ENCODE measurements around the gene C8G. TPM values are rescaled to one million over a fixed set of nuclear protein-coding genes. Genes with fewer than 3 reads are reported as not detected.

The C8G gene
- total RNA-seq, 2 donors from 2014 or later, result not detected

DNA sequence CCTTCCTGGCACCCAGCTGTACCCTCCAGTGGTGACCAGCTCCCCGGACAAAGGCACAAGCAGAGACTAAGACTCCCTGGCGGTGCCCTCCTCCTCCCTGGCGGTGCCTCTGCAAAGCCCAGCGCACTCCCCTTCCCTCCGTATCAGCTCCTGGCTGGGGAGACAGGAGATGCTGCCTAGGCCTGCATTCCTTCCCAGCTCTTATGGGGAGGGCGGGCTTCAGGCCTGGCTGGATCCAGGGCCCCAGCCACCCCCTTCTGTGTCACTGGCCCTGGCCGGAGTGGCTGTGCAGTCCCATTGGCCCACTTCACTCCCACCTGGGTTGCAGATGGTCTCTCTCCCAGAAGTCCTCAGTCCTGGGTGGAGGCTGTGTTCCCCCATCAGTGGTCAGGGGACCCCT is 13.4 kb downstream of the C8G start:
- Histone ChIP-seq H3K27me3 (replicated peaks; ENCODE audit: insufficient read depth) (no peaks in the 10 kb centered on the region), H3K9me3 (no peaks in the 10 kb centered on the region), H3K4me1 (ENCODE audit: control insufficient read depth in 1 of 2, low read depth in 2 of 2) (peaks cover 6 to 16% of the 10 kb centered on the region in 2 donors), H3K4me3 (no peak overlapping the region), H3K36me3 (no peaks in the 10 kb centered on the region), H3K27ac (no peak overlapping the region)
- DNase-seq (ENCODE audit: low spot score) (no peak), ATAC-seq (ENCODE audit: insufficient number of reproducible peaks, low FRiP score, low read depth) (no peak)
- TF ChIP-seq, protein P1, sequence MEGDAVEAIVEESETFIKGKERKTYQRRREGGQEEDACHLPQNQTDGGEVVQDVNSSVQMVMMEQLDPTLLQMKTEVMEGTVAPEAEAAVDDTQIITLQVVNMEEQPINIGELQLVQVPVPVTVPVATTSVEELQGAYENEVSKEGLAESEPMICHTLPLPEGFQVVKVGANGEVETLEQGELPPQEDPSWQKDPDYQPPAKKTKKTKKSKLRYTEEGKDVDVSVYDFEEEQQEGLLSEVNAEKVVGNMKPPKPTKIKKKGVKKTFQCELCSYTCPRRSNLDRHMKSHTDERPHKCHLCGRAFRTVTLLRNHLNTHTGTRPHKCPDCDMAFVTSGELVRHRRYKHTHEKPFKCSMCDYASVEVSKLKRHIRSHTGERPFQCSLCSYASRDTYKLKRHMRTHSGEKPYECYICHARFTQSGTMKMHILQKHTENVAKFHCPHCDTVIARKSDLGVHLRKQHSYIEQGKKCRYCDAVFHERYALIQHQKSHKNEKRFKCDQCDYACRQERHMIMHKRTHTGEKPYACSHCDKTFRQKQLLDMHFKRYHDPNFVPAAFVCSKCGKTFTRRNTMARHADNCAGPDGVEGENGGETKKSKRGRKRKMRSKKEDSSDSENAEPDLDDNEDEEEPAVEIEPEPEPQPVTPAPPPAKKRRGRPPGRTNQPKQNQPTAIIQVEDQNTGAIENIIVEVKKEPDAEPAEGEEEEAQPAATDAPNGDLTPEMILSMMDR (IDR thresholded peaks at IDR 0.05), result no peak

DNA sequence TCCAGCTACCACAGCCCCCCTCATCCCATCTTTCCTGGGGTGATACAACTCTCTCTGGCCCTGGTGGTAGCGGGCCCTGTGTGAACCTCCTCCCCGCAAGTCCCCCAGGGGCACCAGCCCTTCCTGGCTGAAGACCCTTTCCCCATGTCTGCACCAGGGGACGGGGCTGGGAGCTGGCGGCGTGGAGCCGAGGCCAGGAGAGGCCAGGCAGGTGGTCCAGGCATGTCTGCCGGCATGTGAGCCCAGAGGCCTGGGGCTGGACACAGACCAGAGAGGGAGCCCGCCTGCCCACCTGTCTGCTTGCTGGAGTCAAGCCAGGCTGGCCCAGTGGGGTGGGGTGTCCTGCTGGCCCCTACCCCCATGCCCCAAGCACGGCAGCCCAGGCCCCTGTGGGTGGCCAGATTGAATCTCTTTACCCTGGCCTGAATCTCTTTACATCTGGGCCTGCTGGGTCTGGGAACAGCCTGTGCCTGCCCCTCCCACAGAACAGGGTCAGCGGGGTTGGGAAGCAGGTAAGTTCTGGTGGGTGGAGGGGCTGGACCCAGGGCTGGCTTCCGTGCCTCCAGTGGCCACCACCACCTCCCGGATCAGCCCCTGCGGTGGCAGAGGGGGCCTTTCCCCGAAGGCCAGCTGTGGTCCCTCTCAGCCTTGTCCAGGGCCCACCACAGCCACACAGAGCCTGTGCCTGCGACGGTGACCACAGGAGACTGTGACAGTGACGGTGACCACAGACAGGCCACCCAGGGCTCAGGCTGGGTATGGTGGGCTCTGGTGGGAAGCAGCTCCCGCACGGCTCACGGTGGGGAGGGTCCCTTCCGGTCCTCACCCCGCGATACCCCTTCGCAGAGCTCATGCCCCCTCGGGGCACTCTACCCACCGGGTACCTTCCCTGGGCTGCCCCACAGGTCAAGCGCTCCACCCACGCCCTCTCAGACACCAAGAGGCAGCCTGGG is 14.1 kb downstream of the C8G start:
- no peaks in the 10 kb centered on the region for H3K9me3 ChIP-seq
- peaks cover 6 to 16% of the 10 kb centered on the region in 2 donors for H3K4me1 ChIP-seq (ENCODE audit: control insufficient read depth in 1 of 2, low read depth in 2 of 2)
- no peak for ATAC-seq (ENCODE audit: insufficient number of reproducible peaks, low FRiP score, low read depth)
- no peak for DNase-seq (ENCODE audit: low spot score)
- TF ChIP-seq, protein P1 (IDR thresholded peaks at IDR 0.05), result no peak
- H3K27ac ChIP-seq, result no peak overlapping the region
- H3K27me3 ChIP-seq (replicated peaks; ENCODE audit: insufficient read depth), result no peaks in the 10 kb centered on the region
- H3K4me3 ChIP-seq, result no peak overlapping the region
- H3K36me3 ChIP-seq, result no peaks in the 10 kb centered on the region

DNA sequence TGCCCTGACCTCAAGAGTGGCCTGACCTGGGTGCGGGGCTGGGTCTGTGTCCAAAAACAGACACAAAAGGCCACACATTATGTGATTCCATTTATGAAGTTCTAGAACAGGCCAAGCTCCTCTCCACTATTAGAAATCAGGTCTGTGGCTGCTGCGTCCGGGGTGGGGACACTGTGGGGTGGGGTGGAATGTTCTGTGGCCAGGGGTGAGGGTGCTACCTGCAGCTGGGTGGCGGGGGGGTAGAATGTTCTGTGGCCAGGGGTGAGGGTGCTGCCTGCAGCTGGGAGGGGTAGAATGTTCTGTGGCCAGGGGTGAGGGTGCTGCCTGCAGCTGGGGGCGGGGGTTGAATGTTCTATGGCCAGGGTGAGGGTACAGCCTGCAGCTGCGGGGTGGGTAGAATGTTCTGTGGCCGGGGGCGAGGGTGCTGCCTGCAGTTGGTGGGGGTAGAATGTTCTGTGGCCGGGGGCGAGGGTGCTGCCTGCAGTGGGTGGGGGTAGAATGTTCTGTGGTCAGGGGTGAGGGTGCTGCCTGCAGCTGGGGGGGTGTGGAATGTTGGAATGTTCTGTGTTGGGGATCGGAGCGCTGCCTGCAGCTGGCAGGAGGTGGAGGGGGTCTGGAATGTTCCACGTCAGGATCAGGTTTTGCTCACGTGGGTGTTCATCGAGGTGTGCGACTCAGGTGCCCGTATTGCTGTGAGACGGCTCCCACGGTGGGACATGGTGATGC is 15.3 kb downstream of the C8G start:
- no peak overlapping the region for H3K4me3 ChIP-seq
- no peaks in the 10 kb centered on the region for H3K9me3 ChIP-seq
- no peak for DNase-seq (ENCODE audit: low spot score)
- no peak overlapping the region for H3K27ac ChIP-seq
- ATAC-seq (ENCODE audit: insufficient number of reproducible peaks, low FRiP score, low read depth), result no peak
- TF ChIP-seq, protein P1 (IDR thresholded peaks at IDR 0.05), result no peak
- peaks cover 6 to 16% of the 10 kb centered on the region in 2 donors for H3K4me1 ChIP-seq (ENCODE audit: control insufficient read depth in 1 of 2, low read depth in 2 of 2)
- no peaks in the 10 kb centered on the region for H3K27me3 ChIP-seq (replicated peaks; ENCODE audit: insufficient read depth)
- H3K36me3 ChIP-seq, result no peaks in the 10 kb centered on the region

DNA sequence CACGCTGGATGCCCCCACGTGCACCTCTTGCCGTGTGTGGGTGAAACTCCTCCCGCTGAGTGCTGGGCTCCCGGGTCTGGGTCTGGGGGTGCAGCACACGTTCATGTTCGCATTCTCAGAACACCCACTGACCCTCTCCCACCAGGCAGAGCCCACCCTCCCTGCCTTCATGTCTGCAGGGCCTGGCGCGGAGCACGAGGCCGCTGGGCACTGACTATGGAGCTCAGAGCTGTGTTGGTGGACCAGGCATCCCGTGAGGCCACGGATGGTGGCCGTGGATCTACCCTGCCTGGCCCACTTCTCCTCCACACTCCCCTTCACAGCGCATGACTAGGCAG is 15.9 kb downstream of the C8G start:
- ATAC-seq (ENCODE audit: insufficient number of reproducible peaks, low FRiP score, low read depth), result no peak
- peaks cover 6 to 18% of the 10 kb centered on the region in 2 donors for H3K4me1 ChIP-seq (ENCODE audit: control insufficient read depth in 1 of 2, low read depth in 2 of 2)

More for the DNA sequence above, 15.9 kb downstream of the C8G start:
- no peak for DNase-seq (ENCODE audit: low spot score)
- Histone ChIP-seq H3K36me3 (no peaks in the 10 kb centered on the region), H3K9me3 (no peaks in the 10 kb centered on the region), H3K27me3 (replicated peaks; ENCODE audit: insufficient read depth) (no peaks in the 10 kb centered on the region), H3K4me3 (peak overlapping the region; percentile 11), H3K27ac (peak overlapping the region in 1 of 2 donors; percentile 55)
- TF ChIP-seq, protein P1 (IDR thresholded peaks at IDR 0.05), result no peak

Data from thoracic aorta (tissue), 2 donors.